Cardiac muscle cell (in vitro differentiated cells and primary cell): Measurements from ENCODE around the gene OR6M1. TPM values are rescaled to one million over a fixed set of nuclear protein-coding genes. Genes with fewer than 3 reads are reported as not detected.
A peak's percentile ranks its signal among the peaks of the same experiment; 100 is the strongest.

Experiments used
- DNase-seq, 2 donors: peaks; one replicate each; pipeline versions ENCODE4 v3.0.0 to v3.0.0-alpha.2; 2010 to 2017; ENCODE audit warnings: low read depth in 1 of 2, low spot score in 1 of 2
- H3K27ac ChIP-seq: fragments of 200-600 bp; sonication (generic); 2 replicates; pipeline ENCODE4 v1.5.1; 2016
- H3K27me3 ChIP-seq: fragments of 200-600 bp; sonication (generic); 2 replicates; pipeline ENCODE4 v1.6.0; 2016; ENCODE audit warnings: control low read depth
- H3K36me3 ChIP-seq: fragments of 200-600 bp; sonication (generic); 2 replicates; pipeline ENCODE4 v1.5.1; 2016; ENCODE audit warnings: control low read depth
- H3K4me1 ChIP-seq: fragments of 200-600 bp; sonication (generic); 2 replicates; pipeline ENCODE4 v1.8.1; 2017; ENCODE audit warnings: low read depth, mild to moderate bottlenecking, mixed run types
- H3K4me3 ChIP-seq: fragments of 200-600 bp; sonication (generic); 2 replicates; pipeline ENCODE4 v1.5.1; 2016; ENCODE audit warnings: mild to moderate bottlenecking
- H3K9me3 ChIP-seq: fragments of 200-600 bp; sonication (generic); 2 replicates; pipeline ENCODE4 v1.5.1; 2017; ENCODE audit warnings: low read depth, mild to moderate bottlenecking, control low read depth
- polyA plus RNA-seq: library from polyadenylated mRNA; unstranded; fragments of >200 nt; fragmentation: Nextera tagmentation; extraction: Ambion mirVana; gene quantifications from 2 replicates; pipeline ENCODE4 v1.2.1, GENCODE V29; 2016
- total RNA-seq: library from RNA; depleted of rRNA; stranded (reverse); fragments of >200 nt; gene quantifications from 2 replicates; pipeline ENCODE4 v1.2.3, GENCODE V29; 2016
- TF ChIP-seq, protein P1 (sequence below): IDR thresholded peaks from 2 replicates; pipeline ENCODE4 v1.5.1; 2012; ENCODE audit warnings: low read depth, mild to moderate bottlenecking, low read length

Gene OR6M1
- total and polyA plus RNA-seq, 2 experiments from 2014 or later, result not detected

DNA sequence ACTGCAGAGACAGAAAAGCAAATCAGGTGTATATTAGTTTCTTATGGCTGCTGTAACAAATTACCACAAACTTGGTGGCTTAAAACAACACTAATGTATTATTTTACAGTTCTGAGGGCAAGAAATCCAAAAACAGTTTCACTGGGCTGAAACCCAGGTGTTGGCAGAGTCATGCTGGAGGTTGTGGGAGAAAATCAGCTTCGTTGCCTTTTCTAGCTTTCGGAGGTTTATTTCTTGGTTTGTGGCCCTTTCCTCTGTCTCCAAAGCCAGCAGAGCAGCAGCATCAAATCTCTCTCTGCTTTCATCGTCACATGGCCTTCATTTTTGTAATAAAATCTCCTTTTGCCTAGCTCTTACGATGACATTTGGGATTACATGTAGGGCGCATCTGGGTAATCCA lies 33.0 kb upstream of the OR6M1 start:
- no peak overlapping the region for H3K4me3 ChIP-seq
- H3K9me3 ChIP-seq, result no peaks in the 10 kb centered on the region
- no peak overlapping the region for H3K27ac ChIP-seq
- no peaks in the 10 kb centered on the region for H3K27me3 ChIP-seq
- peaks cover 7% of the 10 kb centered on the region for H3K4me1 ChIP-seq
- TF ChIP-seq, protein P1, sequence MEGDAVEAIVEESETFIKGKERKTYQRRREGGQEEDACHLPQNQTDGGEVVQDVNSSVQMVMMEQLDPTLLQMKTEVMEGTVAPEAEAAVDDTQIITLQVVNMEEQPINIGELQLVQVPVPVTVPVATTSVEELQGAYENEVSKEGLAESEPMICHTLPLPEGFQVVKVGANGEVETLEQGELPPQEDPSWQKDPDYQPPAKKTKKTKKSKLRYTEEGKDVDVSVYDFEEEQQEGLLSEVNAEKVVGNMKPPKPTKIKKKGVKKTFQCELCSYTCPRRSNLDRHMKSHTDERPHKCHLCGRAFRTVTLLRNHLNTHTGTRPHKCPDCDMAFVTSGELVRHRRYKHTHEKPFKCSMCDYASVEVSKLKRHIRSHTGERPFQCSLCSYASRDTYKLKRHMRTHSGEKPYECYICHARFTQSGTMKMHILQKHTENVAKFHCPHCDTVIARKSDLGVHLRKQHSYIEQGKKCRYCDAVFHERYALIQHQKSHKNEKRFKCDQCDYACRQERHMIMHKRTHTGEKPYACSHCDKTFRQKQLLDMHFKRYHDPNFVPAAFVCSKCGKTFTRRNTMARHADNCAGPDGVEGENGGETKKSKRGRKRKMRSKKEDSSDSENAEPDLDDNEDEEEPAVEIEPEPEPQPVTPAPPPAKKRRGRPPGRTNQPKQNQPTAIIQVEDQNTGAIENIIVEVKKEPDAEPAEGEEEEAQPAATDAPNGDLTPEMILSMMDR, result no peak
- DNase-seq, result no peak
- H3K36me3 ChIP-seq, result no peaks in the 10 kb centered on the region

DNA sequence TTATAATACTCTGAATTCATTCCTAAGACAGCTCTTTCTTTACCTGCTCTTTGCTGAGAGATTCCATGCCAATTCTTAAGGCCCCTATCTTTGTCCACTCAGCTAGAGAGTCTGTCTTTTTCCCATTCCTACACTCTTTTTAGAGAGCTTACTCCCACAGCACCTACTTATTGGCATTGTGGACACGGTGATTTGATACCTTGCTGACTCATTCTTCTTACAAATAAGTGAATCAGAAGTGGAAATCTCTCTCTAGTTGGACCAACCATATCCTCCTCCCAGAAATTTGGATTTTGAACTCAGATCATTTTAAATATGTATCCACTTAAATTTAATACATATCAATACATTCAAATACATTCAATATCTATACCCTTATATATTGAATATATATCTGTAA lies 32.5 kb upstream of the OR6M1 start:
- Histone ChIP-seq H3K4me3 (no peak overlapping the region), H3K4me1 (peaks cover 7% of the 10 kb centered on the region), H3K36me3 (no peaks in the 10 kb centered on the region), H3K27ac (peak overlapping the region; percentile 27), H3K9me3 (no peaks in the 10 kb centered on the region), H3K27me3 (no peaks in the 10 kb centered on the region)
- TF ChIP-seq, protein P1, result no peak
- DNase-seq, result no peak

DNA sequence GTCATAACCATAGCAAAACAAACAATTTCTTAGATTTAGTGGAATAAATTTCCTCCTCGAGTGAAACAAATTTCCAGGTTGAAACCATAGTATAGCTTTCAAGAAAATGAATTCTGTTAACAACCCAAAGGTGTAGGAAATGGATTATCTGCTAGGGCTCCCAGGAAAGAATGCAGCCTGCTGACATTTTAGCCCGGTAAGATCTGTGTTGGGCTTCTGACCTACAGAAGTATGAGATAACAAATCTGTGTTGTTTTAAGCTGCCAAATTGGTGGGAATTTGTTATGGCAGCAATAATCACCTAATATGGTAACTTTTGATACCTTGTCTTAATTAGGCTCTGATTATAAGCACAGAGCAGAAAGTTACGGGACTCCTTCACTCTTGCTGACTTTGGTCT lies 32.0 kb upstream of the OR6M1 start:
- TF ChIP-seq, protein P1, result no peak
- H3K9me3 ChIP-seq, result no peaks in the 10 kb centered on the region
- no peaks in the 10 kb centered on the region for H3K36me3 ChIP-seq
- peak in 1 of 2 donors; percentile 18 for DNase-seq
- H3K4me3 ChIP-seq, result no peak overlapping the region
- H3K27ac ChIP-seq, result peak overlapping the region; percentile 27
- no peaks in the 10 kb centered on the region for H3K27me3 ChIP-seq
- H3K4me1 ChIP-seq, result peaks cover 7% of the 10 kb centered on the region

DNA sequence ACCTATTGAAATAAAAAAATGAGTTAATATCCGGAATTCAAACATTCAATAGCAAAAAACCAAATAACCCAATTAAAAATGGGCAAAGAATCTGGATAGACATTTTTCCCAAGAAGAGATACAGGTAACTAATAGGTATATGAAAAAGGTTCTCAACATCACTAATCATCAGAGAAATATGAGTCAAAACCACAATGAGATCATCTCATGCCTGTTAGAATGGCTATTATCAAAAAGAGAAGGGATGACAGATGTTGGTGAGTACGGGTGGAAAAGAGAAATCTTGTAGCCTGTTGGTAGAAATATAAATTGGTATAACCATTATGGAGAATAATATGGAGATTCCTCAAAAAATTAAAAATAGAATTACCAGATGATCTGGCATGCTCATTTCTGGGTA lies 26.9 kb upstream of the OR6M1 start:
- Histone ChIP-seq H3K4me1 (peaks cover 2% of the 10 kb centered on the region), H3K9me3 (no peaks in the 10 kb centered on the region), H3K27ac (no peak overlapping the region), H3K4me3 (no peak overlapping the region), H3K27me3 (no peaks in the 10 kb centered on the region), H3K36me3 (no peaks in the 10 kb centered on the region)
- DNase-seq, result no peak
- TF ChIP-seq, protein P1, result no peak

DNA sequence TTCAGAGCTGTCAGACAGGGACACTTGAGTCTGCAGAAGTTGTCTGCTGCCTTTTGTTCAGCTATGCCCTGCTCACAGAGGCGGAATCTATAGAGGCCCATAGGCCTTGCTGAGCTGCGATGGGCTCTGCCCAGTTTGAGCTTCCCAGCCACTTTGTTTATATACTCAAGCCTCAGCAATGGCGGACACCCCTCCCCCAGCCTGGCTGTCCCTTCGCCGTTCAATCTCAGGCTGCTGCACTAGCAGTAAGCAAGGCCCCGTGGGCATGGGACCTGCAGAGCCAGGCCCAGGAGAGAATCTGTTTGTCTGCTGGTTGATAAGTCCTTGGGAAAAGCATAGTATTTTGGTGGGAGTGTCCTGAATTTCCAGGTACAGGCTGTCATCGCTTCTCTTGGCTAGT lies 23.6 kb upstream of the OR6M1 start:
- no peak overlapping the region for H3K4me3 ChIP-seq
- H3K27me3 ChIP-seq, result no peaks in the 10 kb centered on the region
- H3K9me3 ChIP-seq, result no peaks in the 10 kb centered on the region
- TF ChIP-seq, protein P1, result no peak
- DNase-seq, result no peak
- no peaks in the 10 kb centered on the region for H3K36me3 ChIP-seq
- no peak overlapping the region for H3K27ac ChIP-seq
- no peaks in the 10 kb centered on the region for H3K4me1 ChIP-seq

DNA sequence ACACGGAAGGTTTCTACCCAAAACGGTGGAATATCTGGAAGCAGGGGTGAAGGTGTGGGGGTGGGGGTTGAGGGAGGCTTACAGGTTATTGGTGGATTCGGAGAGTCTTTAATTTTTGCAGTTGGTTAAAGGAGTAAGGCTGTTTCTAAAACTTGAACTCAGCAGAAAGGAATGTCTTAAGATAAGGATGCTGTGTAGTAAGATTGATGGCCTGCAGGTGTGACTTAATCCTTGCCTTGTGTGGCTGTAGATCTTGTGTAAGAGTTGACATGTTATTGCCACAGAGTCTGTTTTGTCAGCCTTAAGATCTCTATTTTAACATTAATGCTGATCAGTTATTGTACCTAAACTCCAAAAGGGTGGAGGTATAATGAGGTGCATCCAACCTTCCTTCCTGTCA lies 16.4 kb upstream of the OR6M1 start:
- TF ChIP-seq, protein P1, result no peak
- H3K4me3 ChIP-seq, result no peak overlapping the region
- H3K4me1 ChIP-seq, result peaks cover 9% of the 10 kb centered on the region
- H3K36me3 ChIP-seq, result no peaks in the 10 kb centered on the region
- H3K9me3 ChIP-seq, result no peaks in the 10 kb centered on the region
- DNase-seq, result no peak
- H3K27me3 ChIP-seq, result no peaks in the 10 kb centered on the region
- peak overlapping the region; percentile 88 for H3K27ac ChIP-seq
